ENCODE results near the gene EML1.

Gene EML1

GRCh38 chr14:99930420-99931274 is 137.4 kb downstream of the EML1 start:
- DNase-seq (ENCODE audit: low read depth): no peak
- no peak overlapping the region for H3K4me3 ChIP-seq (ENCODE audit: low read depth, low read length)
- TF ChIP-seq, protein P1, sequence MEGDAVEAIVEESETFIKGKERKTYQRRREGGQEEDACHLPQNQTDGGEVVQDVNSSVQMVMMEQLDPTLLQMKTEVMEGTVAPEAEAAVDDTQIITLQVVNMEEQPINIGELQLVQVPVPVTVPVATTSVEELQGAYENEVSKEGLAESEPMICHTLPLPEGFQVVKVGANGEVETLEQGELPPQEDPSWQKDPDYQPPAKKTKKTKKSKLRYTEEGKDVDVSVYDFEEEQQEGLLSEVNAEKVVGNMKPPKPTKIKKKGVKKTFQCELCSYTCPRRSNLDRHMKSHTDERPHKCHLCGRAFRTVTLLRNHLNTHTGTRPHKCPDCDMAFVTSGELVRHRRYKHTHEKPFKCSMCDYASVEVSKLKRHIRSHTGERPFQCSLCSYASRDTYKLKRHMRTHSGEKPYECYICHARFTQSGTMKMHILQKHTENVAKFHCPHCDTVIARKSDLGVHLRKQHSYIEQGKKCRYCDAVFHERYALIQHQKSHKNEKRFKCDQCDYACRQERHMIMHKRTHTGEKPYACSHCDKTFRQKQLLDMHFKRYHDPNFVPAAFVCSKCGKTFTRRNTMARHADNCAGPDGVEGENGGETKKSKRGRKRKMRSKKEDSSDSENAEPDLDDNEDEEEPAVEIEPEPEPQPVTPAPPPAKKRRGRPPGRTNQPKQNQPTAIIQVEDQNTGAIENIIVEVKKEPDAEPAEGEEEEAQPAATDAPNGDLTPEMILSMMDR (IDR thresholded peaks at IDR 0.05; ENCODE audit: low read depth, low read length): no peak
- TF ChIP-seq MYC (IDR thresholded peaks at IDR 0.05; ENCODE audit: low read depth, low read length) (no peak), POLR2A (IDR thresholded peaks at IDR 0.05; ENCODE audit: extremely low read depth, insufficient read length) (no peak)

GRCh38 chr14:99931308-99931707 is 138.1 kb downstream of the EML1 start:
- TF ChIP-seq POLR2A (IDR thresholded peaks at IDR 0.05; ENCODE audit: extremely low read depth, insufficient read length) (no peak), MYC (IDR thresholded peaks at IDR 0.05; ENCODE audit: low read depth, low read length) (no peak), MAX (IDR thresholded peaks at IDR 0.05; ENCODE audit: low read depth, low read length) (no peak)
- TF ChIP-seq, protein P1 (IDR thresholded peaks at IDR 0.05; ENCODE audit: low read depth, low read length): no peak
- no peak overlapping the region for H3K4me3 ChIP-seq (ENCODE audit: low read depth, low read length)
- DNase-seq (ENCODE audit: low read depth): no peak

DNA sequence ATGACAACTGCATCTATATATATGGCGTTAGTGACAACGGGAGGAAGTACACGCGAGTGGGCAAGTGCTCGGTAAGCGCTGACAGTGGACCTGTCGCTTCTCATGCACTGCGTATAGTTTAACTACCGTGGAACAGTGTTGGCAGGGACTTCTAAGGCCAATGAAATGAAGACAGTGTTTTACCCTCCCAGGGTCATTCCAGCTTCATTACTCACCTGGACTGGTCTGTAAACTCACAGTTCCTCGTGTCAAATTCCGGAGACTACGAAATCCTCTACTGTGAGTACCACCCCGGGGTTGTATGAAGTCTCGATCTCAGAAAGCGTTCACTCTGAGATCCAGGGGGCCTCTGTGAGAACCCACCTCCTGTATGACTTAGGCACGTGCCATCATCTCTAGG is 142.8 kb downstream of the EML1 start:
- no peak overlapping the region for H3K4me3 ChIP-seq (ENCODE audit: low read depth, low read length)
- TF ChIP-seq MYC (IDR thresholded peaks at IDR 0.05; ENCODE audit: low read depth, low read length): no peak
- TF ChIP-seq, protein P1 (IDR thresholded peaks at IDR 0.05; ENCODE audit: low read depth, low read length): no peak
- TF ChIP-seq MAX (IDR thresholded peaks at IDR 0.05; ENCODE audit: low read depth, low read length): no peak
- TF ChIP-seq POLR2A (IDR thresholded peaks at IDR 0.05; ENCODE audit: extremely low read depth, insufficient read length): no peak
- no peak for DNase-seq (ENCODE audit: low read depth)

GRCh38 chr14:99936738-99937474 is 143.7 kb downstream of the EML1 start:
- DNase-seq (ENCODE audit: low read depth): peak; percentile 53
- H3K4me3 ChIP-seq (ENCODE audit: low read depth, low read length): no peak overlapping the region
- TF ChIP-seq MYC (IDR thresholded peaks at IDR 0.05; ENCODE audit: low read depth, low read length): no peak
- TF ChIP-seq POLR2A (IDR thresholded peaks at IDR 0.05; ENCODE audit: extremely low read depth, insufficient read length): no peak
- TF ChIP-seq, protein P1 (IDR thresholded peaks at IDR 0.05; ENCODE audit: low read depth, low read length): no peak
- no peak for TF ChIP-seq MAX (IDR thresholded peaks at IDR 0.05; ENCODE audit: low read depth, low read length)

DNA sequence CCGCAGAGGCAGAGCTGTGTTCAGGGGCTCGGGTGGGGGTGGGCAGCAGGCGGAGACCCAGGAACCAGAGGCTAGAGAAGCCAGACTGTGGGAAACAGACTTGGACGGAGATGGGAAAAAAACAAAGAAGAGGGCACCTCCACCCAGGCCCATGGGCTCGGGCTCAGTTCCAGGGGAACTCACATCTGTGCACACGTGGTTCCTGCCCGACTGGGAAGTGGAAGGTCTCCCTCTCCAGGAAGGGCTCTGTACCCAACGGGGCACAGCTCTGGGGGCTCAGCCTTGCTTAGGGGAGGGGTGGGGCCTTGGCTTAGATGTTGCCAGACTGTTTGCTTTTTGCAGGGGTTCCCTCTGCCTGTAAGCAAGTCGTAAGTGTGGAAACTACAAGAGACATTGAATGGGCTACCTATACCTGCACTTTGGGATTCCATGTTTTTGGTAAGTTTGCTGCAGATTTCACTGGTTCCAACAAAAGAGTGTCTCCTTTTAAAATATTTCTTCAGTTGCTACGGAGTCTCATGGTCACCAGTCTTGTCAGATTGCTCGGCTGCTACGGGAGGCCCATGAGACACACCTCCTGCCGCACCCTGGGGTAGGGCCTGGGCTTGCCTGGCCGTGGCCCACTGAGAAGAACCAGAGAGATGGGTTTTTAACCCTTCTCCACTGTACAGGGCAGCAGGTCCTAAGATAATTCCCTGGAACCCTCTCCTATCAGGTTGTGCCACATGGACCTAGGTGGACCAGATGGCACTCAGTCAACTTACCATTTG is 144.4 kb downstream of the EML1 start:
- TF ChIP-seq POLR2A (IDR thresholded peaks at IDR 0.05; ENCODE audit: extremely low read depth, insufficient read length) (no peak), MYC (IDR thresholded peaks at IDR 0.05; ENCODE audit: low read depth, low read length) (no peak), MAX (IDR thresholded peaks at IDR 0.05; ENCODE audit: low read depth, low read length) (no peak)
- TF ChIP-seq, protein P1 (IDR thresholded peaks at IDR 0.05; ENCODE audit: low read depth, low read length): no peak
- no peak overlapping the region for H3K4me3 ChIP-seq (ENCODE audit: low read depth, low read length)

More for the DNA sequence above, 144.4 kb downstream of the EML1 start:
- no peak for DNase-seq (ENCODE audit: low read depth)

Data from NB4 (cell line).